WERI-Rb-1 (cell line): ENCODE data around the gene CYBA.

ENCODE experiments used
- DNase-seq: peaks from one replicate; pipeline ENCODE4 v3.0.0-alpha.2; 2020
- H3K27ac ChIP-seq: fragments of 250-450 bp; sonication (Bioruptor Pico); 2 replicates; pipeline ENCODE4 v1.5.1; 2020; ENCODE audit warnings: mild to moderate bottlenecking, moderate library complexity
- H3K27me3 ChIP-seq: fragments of 250-450 bp; sonication (Bioruptor Pico); 2 replicates; pipeline ENCODE4 v1.5.1; 2021; ENCODE audit warnings: mild to moderate bottlenecking, low read depth, moderate library complexity; ENCODE audit not compliant: insufficient read depth, severe bottlenecking
- H3K36me3 ChIP-seq: fragments of 250-450 bp; sonication (Bioruptor Pico); 2 replicates; pipeline ENCODE4 v1.5.1; 2020; ENCODE audit warnings: mild to moderate bottlenecking, moderate library complexity
- H3K4me3 ChIP-seq: 2 replicates; pipeline ENCODE4 v1.5.1; 2011; ENCODE audit warnings: low read depth, mild to moderate bottlenecking, control low read depth, low read length
- H3K9me3 ChIP-seq: fragments of 250-450 bp; sonication (Bioruptor Pico); 2 replicates; pipeline ENCODE4 v1.5.1; 2021; ENCODE audit warnings: mild to moderate bottlenecking, moderate library complexity; ENCODE audit not compliant: severe bottlenecking
- CTCF ChIP-seq: IDR thresholded peaks from 2 replicates; pipeline ENCODE4 v1.5.1; 2011; ENCODE audit warnings: low read depth, mild to moderate bottlenecking, control low read depth, inconsistent platforms, low read length

Gene CYBA

GRCh38 chr16:88678224-88678979 lies 27.5 kb upstream of the CYBA start:
- TF ChIP-seq CTCF = no peak
- no peak for DNase-seq
- Histone ChIP-seq H3K36me3 (no peaks in the 10 kb centered on the region), H3K9me3 (no peaks in the 10 kb centered on the region), H3K27ac (no peak overlapping the region), H3K27me3 (no peaks in the 10 kb centered on the region), H3K4me3 (no peak overlapping the region)

GRCh38 chr16:88677721-88678120 lies 26.9 kb upstream of the CYBA start:
- DNase-seq = no peak
- Histone ChIP-seq H3K4me3 (no peak overlapping the region), H3K27me3 (no peaks in the 10 kb centered on the region), H3K36me3 (no peaks in the 10 kb centered on the region), H3K9me3 (no peaks in the 10 kb centered on the region), H3K27ac (no peak overlapping the region)
- TF ChIP-seq CTCF = no peak

GRCh38 chr16:88676502-88677242 lies 25.8 kb upstream of the CYBA start:
- Histone ChIP-seq H3K4me3 (no peak overlapping the region), H3K9me3 (no peaks in the 10 kb centered on the region), H3K27ac (no peak overlapping the region), H3K36me3 (no peaks in the 10 kb centered on the region), H3K27me3 (no peaks in the 10 kb centered on the region)
- TF ChIP-seq CTCF = no peak
- no peak for DNase-seq

GRCh38 chr16:88673716-88674379 lies 23.0 kb upstream of the CYBA start:
- TF ChIP-seq CTCF = no peak

GRCh38 chr16:88672776-88673175 lies 21.9 kb upstream of the CYBA start:
- TF ChIP-seq CTCF = peak; percentile 72
- Histone ChIP-seq H3K9me3 (no peaks in the 10 kb centered on the region), H3K27ac (no peak overlapping the region), H3K4me3 (no peak overlapping the region), H3K36me3 (no peaks in the 10 kb centered on the region), H3K27me3 (no peaks in the 10 kb centered on the region)
- peak; percentile 40 for DNase-seq

More at GRCh38 chr16:88673716-88674379, 23.0 kb upstream of the CYBA start:
- no peaks in the 10 kb centered on the region for H3K36me3 ChIP-seq
- H3K27ac ChIP-seq = no peak overlapping the region
- no peaks in the 10 kb centered on the region for H3K27me3 ChIP-seq
- H3K9me3 ChIP-seq = no peaks in the 10 kb centered on the region
- no peak overlapping the region for H3K4me3 ChIP-seq
- no peak for DNase-seq
